CD4-positive, alpha-beta T cell treated with Interleukin-1 beta for 1 hour (primary cell): ENCODE data around the gene IL6ST.
"Not testable (repeated sequence)": the region's sequence is repeated elsewhere in the genome, so short reads cannot be mapped to it uniquely, and the experiment has no call there.

Experiments
- DNase-seq, 2 donors: peaks; one replicate each; pipeline ENCODE4 v3.0.0-alpha.2; 2020 to 2022

The IL6ST gene

DNA sequence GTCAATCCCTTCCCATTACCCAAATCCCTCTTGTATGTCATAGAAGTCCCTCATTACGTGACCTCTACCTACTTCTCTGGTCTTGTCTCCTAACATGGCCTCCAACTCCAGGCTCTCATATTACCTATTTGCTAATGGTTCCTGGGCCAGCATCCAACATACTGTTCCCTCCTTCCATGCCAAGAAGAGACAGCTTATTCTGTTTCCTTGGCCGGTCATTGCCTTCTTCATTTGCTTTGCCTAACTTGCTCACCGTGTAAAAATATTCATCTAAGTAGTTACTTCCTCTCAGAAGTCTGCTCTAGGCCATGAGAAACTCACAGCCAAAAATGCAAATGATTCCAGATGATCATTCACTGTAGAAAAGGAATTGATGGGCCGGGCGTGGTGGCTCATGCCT, 8.9 kb upstream of the IL6ST start:
- no peak for DNase-seq

DNA sequence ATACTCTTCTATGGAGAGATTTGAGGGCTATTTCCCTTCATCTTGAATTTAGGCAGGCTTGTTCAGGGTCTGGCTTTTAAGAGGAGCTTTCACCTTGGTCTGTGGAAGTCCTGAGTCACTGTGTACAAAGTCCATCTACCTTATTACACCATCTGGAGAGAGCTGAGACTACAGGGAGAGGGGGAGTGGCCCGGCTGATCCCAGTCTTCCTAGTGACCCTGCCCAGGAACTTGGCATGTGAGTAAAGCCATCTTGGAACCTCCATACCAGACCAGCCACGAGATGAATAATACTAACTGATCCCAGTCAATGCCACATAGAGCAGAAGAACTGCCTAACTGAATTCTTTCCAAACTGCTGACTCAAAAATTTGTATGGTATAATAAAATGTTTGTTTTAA, 8.4 kb upstream of the IL6ST start:
- no peak for DNase-seq

DNA sequence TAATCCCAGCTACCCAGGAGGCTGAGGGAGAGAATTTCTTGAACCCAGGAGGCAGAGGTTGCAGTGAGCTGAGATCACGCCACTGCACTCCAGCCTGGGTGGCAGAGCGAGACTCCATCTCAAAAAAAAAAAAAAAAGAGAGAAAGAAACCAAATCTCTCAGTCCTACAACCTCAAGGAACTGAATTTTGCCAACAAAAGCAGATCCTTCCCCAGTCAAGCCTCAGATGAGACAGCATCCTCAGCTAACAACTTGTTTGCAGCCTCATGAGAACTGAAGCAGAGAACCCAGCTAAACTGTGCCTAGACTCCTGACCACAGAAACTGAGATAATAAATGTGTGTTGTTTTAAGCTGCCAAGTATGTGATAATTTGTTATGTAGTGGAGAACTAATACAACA, 7.5 kb upstream of the IL6ST start:
- no peak for DNase-seq

DNA sequence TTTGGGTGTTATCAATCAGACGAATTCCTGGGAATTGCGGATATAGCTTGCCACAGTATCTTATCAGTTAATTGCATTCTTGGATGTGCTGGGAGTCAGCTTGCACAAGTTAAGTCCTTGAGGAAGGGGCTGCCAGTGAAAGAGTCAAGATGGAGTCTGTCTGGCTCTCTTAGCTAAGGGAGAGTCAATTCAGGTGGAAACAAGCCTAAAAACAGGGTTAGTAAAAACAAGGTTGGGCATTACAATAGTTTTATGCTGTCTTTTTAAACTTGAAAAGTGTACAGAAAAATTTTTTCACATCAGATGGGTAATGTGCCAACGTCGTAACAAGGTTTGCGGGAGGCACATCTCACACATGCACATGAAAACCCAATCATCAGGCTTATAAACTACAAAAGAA, 5.5 kb upstream of the IL6ST start:
- not testable (repeated sequence) for DNase-seq

DNA sequence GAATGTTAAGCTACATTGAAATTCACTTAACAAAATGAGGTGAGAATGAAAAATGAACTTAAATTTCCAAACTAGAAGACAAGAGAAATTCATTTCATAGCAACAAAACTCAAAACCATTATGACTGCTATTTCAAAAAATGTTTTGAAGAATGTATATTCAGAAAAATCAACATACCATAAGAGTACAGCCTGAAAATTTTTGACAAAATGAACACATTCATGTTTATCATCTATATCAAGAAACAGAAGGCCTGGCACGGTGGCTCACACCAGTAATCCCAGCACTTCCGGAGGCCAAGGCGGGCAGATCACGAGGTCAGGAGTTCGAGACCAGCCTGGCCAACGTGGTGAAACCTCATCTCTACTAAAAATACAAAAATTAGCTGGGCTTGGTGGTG, 4.2 kb upstream of the IL6ST start:
- DNase-seq, result no peak

DNA sequence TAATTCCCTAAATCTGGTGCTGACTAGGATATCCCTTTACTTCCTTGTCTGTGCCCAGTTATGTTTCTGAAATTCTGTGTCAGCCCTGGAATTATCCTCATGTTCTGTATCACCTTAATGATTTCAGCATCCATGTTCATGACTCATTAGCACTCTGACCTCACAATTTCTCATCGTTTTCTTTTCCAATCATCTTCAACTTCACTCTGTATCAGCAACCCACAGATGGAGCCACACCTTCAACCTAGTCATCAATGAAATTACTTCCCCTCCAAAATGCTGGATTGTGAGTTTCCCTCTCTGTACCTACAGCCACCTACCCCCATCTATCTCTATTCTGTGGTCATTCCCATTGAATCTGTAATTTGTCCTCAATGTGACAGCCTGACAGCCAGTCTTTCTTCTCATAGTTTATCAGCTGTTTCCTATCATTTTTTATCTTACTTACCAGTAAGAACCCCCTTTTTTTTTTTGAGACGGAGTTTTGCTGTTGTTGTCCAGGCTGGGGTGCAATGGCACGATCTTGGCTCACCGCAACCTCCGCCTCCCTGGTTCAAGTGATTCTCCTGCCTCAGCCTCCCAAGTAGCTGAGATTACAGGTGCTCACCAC, 3.1 kb upstream of the IL6ST start:
- no peak for DNase-seq

DNA sequence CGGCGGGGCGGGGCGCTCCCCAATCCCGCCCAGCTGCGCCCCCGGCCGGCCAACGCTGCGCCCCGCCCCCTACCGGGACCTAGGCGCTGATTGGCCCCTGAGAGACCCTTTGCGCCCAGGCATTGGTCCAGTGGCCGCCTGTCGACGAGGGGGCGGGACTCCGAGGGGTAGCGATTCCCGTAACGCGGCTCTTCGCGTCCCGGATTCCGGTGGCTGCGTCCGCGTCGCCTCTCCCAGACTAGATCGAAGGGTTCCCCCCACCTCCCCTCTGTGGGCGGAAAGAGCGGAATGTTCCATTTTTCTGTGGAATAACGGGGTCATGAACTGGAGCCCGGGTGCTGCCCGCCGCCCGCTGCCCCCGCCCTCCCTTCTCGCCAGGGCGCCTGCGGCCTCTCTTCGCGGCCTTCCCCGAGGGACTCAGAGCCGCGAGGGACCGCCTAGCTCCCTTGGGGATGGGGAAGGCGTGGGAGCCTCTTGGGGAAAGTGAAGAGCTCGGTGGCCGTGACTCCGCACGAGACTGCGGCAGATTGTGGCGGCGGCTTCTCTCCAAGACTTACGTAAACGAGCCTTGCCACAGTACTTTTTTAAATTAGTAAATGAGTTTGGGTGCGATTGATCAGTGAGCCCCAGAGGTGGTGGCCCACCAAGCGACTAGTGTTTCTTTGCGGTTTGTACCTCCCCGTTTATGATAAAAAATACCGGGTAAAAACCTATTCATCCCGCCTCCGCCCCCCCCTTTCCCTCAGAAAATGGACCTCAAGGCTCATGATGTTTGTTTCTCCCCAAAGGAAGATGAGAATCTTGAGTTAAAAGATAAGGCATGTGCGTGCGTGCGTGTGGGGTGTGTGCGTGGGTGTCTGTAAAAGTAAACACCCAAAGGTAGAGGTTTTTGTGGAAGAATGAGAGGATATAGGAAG, 493 bp upstream of the IL6ST start:
- DNase-seq, result peak; percentile 94

DNA sequence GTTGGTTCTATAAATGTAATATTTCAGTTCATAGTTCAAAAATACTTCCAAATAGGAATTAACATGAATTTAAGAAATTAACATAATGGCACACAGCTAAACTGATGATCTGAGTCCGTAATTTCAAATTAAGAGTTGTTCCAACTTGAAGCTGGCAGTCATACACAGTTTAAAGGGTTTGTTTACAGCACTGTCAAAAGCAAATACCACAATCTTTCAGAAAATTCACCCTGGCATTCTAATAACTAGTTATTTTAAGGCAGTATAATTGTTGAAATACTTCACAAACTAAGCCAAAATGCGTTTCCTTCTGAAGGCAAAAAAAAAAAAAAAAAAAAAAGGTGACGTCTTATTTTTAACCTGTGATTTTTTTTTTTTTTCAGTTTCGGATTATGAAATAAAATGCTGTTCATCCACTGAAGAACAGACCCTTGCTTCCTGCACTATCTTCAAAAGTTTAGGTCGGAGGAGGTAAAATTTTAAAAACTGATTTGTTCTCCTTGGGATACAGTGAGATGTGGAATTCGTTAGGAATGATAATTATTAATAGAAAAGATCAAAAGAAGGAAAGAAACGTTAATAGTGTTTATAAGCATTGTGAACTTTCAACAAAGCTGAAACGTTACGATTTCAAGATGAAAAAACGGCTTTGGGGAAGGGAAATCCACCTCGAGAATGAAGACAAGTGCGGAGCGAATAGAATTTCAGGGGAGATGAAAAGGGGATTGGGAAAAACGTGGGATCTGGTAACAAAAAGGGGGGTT, 850 bp downstream of the IL6ST start:
- DNase-seq, result peak in 1 of 2 donors; percentile 41

DNA sequence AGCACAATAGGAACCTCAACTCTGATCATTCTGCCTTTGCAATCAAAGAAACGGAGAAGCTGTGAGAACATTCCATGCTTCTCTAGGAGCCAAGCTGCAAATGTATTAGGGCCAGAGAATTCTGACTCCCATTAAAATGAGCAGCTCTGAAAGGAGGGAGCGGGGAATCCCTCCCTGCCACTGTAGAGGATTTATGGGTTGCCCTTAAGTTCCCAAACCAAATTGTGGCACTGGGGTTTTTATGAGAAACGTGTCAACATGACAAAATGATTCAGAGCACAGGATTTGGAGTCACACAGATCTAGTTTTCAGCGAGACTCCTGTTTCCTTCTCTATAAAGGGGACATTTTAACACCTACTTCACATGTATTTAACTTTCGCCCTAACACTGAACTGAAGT, 1.8 kb downstream of the IL6ST start:
- DNase-seq, result no peak

DNA sequence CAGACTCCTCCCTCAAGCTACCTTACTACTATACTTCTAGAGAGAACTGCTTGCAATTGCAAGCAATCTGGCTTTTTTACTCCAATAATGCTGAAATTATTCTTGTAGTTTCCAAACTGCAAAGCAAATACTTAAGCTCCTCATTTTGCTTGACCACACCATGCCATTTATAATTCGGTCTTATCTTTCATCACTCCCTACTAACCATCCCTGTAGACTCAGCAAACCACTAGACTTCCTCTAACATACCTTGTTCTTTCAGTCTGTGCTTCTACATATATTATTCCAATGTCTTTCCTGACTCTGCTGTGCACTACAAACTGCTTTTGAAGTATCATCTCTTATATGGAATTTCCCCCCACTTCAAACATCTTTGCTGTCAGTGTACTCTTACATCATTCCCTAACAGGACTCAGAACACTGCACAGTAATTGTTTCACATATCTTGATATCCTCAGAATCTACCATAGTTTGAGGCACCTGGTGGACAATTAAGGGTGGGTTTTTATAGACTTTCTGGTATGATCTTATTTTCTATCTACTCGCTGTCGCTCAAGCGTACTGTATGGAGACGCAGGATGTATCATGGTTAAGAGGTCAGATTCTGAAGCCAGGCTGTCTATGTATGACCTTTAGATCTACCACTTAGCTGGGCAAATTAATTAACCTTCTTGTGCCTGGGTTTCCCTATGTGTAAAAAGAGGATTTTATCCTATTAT, 2.8 kb downstream of the IL6ST start:
- DNase-seq, result peak in 1 of 2 donors; percentile 26

DNA sequence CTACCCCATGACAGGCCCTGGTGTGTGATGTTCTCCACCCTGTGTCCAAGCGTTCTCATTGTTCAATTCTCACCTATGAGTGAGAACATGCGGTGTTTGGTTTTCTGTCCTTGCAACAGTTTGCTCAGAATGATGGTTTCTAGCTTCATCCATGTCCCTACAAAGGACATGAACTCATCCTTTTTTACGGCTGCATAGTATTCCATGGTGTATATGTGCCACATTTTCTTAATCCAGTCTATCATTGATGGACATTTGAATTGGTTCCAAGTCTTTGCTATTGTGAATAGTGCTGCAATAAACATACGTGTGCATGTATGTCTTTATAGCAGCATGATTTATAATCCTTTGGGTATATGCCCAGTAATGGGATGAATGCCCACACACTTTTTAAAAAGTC, 3.9 kb downstream of the IL6ST start:
- not testable (repeated sequence) for DNase-seq

DNA sequence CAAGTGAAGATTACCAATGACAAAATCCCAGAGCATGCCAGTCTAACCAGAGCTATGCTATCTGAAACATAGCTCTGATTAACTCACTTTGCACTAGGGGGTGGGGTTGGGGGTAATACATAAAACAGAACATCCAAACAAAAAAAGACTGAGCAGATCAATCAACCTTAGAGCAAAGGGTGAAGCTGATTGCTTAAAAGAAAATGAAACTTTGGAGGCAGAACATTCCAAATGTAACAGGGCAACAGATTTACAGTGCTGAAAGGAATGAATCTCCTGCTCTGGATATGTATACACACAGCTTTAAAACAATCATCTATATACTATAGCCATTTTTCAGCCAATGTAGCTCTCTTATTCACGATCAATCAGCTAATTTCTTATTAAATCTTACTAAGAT, 4.9 kb downstream of the IL6ST start:
- DNase-seq, result no peak

DNA sequence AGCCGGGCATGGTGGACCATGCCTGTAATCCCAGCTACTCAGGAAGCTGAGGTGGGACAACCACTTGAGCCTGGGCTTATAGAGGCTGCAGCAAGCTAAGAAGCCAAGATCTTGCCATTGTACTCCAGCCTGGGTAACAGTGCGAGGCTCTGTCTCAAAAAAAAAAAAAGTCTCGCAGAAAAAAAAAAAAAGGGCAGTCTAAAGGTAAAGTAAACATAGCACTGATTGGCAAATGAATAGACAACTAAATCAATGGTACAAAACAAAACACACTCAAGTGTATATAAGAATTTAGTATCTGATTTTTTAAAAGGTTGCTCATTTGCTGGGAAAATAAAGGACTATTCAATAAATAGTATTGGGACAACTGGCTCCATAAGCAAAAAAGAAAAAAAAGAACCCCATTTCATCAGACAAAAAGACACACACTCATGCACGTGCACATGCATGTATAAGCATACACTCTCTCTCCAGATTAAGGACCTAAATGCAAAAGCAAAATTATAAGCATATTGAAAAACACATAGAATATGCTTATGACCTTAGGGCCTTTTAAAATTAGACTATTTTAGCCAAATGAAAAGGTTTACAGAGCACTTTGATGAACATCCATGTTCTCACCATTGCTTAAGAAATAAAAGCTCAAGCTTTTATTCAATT, 5.7 kb downstream of the IL6ST start:
- DNase-seq, result no peak

DNA sequence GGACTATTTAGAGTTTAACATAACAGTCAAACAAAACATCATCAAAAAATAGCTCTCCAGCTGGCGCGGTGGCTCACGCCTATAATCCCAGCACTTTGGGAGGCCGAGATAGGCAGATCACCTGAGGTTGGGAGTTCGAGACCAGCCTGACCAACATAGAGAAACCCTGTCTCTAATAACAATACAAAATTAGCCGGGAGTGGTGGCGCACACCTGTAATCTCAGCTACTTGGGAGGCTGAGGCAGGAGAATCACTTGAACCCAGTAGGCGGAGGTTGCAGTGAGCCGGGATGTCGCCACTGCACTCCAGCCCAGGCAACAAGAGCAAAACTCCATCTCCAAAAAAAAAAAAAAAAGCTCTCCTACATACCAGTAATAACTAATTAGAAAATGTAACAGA, 6.3 kb downstream of the IL6ST start:
- not testable (repeated sequence) for DNase-seq

DNA sequence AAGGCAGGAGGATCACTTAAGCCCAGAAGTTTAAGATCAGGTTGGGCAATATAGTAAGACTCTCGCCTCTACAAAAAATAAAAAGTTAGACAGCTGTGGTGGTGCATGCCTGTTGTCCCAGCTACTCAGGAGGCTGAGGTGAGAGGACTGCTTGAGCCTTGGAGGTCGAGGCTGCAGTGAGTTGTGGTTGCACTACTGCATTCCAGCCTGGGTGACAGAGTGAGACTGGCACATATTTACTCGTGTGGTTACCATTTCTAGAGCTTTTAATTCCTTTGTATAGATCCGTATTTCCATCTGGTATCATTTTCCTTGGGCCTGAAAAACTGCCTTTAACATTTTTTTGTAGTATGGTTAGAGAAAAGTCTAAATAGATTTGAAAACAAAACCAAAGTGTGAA, 7.8 kb downstream of the IL6ST start:
- DNase-seq, result no peak

DNA sequence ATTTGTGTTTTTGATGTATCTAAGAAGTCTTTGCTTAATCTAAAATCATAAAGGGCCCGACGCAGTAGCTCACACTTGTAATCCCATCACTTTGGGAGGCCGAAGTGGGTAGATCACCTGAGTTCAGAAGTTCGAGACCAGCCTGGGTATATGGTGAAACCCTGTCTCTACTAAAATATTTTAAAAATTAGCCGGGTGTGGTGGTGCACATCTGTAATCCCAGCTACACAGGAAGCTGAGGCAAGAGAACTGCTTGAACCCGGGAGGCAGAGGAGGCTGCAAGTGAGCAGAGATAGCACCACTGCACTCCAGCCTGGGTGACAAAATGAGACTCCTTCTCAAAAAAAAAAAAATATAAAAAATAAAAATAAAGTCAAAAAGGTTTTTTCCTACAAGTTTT, 9.6 kb downstream of the IL6ST start:
- no peak for DNase-seq

DNA sequence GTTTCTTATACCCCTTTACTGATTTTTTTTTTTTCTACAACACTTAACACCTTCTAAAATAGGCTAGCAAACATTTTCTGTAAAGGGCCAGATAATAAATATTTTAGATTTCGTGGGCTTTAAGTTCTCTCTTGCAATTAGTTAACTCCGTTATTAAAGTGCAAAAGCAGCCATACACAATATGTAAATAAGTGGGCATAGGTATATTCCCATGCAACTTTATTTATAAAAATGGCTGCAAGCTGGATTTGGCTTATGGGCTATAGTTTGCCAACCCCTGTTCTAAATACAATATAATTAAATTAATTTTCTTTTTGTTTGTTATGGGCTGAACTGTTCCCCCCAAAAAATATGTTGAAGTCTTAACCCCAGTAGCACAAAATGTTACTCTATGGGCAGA, 10.8 kb downstream of the IL6ST start:
- DNase-seq, result no peak

DNA sequence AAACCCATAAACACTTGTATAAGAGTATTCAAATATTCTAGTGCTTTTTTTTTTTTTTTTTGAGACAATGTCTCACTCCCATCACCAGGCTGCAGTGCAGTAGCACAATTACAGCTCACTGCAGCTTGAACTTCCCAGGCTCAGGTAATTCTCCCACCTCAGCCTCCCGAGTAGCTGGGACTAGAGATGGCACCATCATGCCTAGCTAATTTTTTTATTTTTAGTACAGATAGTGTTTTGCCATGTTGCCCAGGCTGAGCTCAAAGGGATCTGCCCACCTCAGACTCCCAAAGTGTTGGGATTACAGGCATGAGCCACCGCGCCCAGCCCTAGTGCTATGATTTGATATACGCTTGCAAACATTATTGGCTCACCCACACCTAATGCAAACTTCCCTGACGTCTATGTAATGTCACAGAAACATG, 11.8 kb downstream of the IL6ST start:
- peak in 1 of 2 donors; percentile 25 for DNase-seq

DNA sequence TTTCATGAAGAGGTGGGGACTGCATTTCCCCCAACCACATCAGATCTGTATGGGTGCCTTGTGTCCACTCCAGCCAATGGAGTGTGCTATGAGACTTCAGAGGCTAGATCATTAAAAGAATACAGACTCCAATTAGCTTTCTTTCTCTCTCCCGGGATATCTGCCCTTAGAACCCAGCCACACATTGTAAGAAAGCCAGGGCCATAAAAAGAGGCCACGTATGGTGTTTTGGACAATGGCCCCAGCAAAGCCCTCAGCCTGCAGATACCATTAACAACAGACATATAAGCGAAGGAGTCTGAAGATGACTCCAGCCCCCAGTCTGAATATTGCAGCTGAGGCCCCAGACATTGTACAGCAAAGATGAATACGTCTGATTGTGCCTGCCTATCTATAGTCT, 21.5 kb downstream of the IL6ST start:
- no peak for DNase-seq

DNA sequence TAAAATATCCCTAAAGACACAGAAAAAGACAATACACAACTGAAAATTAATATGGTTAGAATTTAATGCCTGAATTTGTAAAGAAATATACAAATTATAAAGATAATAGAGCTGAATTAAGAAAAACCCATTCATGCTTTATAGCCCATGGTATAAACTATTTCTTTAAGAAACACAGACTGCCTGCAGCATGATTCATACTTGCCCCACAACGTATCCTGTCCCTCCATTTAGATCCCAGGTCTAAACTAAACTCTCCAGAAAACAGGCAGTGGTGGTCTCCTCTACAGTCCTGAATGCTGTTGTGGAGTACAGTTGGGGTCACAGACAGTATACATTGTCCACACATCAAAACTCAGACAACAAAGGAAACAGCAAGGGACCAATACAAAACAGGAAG, 24.8 kb downstream of the IL6ST start:
- DNase-seq, result no peak

DNA sequence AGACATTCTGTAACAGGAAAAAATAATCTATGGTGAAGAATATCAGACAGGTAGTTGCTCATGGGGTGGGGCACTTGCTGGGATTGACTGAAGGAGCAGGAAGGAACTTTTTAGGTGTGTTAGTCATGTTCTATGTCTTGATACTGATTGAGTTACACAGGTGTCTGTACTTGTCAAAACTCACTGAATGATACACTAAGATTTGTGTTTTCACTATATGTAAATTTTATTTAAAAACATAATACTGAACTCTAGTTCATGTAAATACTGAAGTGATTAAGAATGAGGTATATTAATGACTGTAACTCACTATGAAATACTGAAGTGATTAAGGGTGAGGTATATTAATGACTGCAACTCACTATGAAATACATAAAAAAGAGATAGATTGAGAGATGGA, 28.5 kb downstream of the IL6ST start:
- no peak for DNase-seq

DNA sequence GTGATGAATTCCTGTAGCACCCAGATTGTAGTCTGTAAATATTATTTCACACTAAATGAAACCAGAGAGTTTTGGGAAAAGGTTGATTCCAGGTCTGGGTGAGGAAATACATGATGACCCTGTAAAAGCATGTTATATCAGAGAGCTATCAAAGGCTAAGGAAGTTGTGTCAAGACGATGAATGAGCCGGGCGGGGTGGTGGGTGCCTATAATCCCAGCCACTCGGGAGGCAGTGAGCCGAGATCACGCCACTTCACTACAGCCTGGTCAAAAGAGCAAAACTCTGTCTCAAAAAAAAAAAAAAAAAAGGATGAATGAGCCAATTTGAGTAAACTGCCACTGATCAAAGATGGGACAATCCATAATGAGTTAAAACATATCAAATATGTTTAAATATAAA, 29.2 kb downstream of the IL6ST start:
- no peak for DNase-seq

DNA sequence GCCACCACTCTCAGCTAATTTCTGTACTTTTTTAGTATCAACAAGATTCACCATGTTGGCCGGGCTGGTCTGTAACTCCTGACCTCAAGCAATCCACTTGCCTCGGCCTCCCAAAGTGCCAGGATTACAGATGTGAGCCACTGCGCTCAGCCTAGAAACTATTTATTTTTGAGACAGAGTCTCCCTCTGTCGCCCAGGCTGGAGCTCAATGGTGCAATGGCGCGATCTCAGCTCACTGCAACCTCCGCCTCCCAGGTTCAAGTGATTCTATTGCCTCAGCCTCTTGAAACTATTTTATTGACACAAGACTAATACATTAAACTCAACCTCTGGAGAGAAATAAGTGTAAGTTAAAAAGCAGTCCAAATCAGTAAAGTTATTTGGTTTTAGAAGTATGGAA, 34.0 kb downstream of the IL6ST start:
- DNase-seq, result no peak
